Bronchial epithelial cell (primary cell): ENCODE data around the gene DUSP5. TPM values are rescaled to one million over a fixed set of nuclear protein-coding genes. Genes with fewer than 3 reads are reported as not detected.
A peak's percentile ranks its signal among the peaks of the same experiment; 100 is the strongest.
"Not testable (repeated sequence)": the region's sequence is repeated elsewhere in the genome, so short reads cannot be mapped to it uniquely, and the experiment has no call there.

ENCODE experiments used
- DNase-seq: peaks from one replicate; pipeline ENCODE4 v3.0.0-alpha.2; 2010; ENCODE audit warnings: low read depth
- FAIRE-seq: peaks from 2 replicates; lab custom pipeline; 2011; peaks lifted over from hg19 to GRCh38; lab: Jason Lieb, UNC
- H3K27me3 ChIP-seq: 2 replicates; pipeline ENCODE4 v1.5.1; 2011; ENCODE audit warnings: low read length; ENCODE audit not compliant: control insufficient read depth, insufficient read depth
- H3K36me3 ChIP-seq: 2 replicates; pipeline ENCODE4 v1.5.1; 2011; ENCODE audit warnings: low read length; ENCODE audit not compliant: control insufficient read depth, insufficient read depth
- H3K4me3 ChIP-seq: 2 replicates; pipeline ENCODE4 v1.5.1; 2011; ENCODE audit warnings: mild to moderate bottlenecking, low read depth, low read length, control low read depth
- CTCF ChIP-seq: IDR thresholded peaks from 2 replicates; pipeline ENCODE4 v1.5.1; 2011; ENCODE audit warnings: mild to moderate bottlenecking, moderate library complexity, low read length, control low read depth, inconsistent platforms; ENCODE audit not compliant: insufficient read depth, severe bottlenecking
- total RNA-seq: library from RNA; depleted of rRNA; stranded (reverse); fragments of >200 nt; gene quantifications from 2 replicates; pipeline ENCODE4 v1.2.1, GENCODE V29; 2014

DUSP5 gene
- total RNA-seq, 1 donor from 2014 or later, result 115 TPM

GRCh38 chr10:110461530-110461929 lies 36.2 kb upstream of the DUSP5 start:
- Histone ChIP-seq H3K36me3 (no peaks in the 10 kb centered on the region), H3K4me3 (no peak overlapping the region), H3K27me3 (no peaks in the 10 kb centered on the region)
- no peak for FAIRE-seq
- no peak for TF ChIP-seq CTCF
- DNase-seq, result no peak

GRCh38 chr10:110462166-110463095 lies 35.3 kb upstream of the DUSP5 start:
- FAIRE-seq, result no peak
- H3K4me3 ChIP-seq, result no peak overlapping the region
- no peak for DNase-seq
- no peaks in the 10 kb centered on the region for H3K27me3 ChIP-seq
- no peak for TF ChIP-seq CTCF
- H3K36me3 ChIP-seq, result no peaks in the 10 kb centered on the region

- H3K27me3 ChIP-seq, DNase-seq, H3K4me3 ChIP-seq, H3K36me3 ChIP-seq, FAIRE-seq: not testable (repeated sequence)
Measured at GRCh38 chr10:110468258-110468657, 29.4 kb upstream of the DUSP5 start.

- FAIRE-seq, DNase-seq, H3K27me3 ChIP-seq, H3K36me3 ChIP-seq, H3K4me3 ChIP-seq: not testable (repeated sequence)
Measured at GRCh38 chr10:110470541-110470940, 27.2 kb upstream of the DUSP5 start.

GRCh38 chr10:110471566-110472139 lies 26.1 kb upstream of the DUSP5 start:
- H3K36me3 ChIP-seq, result no peaks in the 10 kb centered on the region
- no peak for FAIRE-seq
- H3K27me3 ChIP-seq, result no peaks in the 10 kb centered on the region
- no peak for TF ChIP-seq CTCF
- no peak overlapping the region for H3K4me3 ChIP-seq
- DNase-seq, result peak; percentile 55

GRCh38 chr10:110474017-110474416 lies 23.7 kb upstream of the DUSP5 start:
- FAIRE-seq (no peak), DNase-seq (no peak)
- Histone ChIP-seq H3K4me3 (no peak overlapping the region), H3K36me3 (no peaks in the 10 kb centered on the region), H3K27me3 (no peaks in the 10 kb centered on the region)
- TF ChIP-seq CTCF, result no peak
